ENCODE data around the gene CPLANE1. TPM values are rescaled to one million over a fixed set of nuclear protein-coding genes. Genes with fewer than 3 reads are reported as not detected.
A peak's percentile ranks its signal among the peaks of the same experiment; 100 is the strongest.

CPLANE1 gene
- total and polyA plus RNA-seq, 8 donors: 3.5 to 11.0 (median 7.3) TPM

GRCh38 chr5:37133939-37134338, 115.2 kb downstream of the CPLANE1 start:
- H3K36me3 ChIP-seq: peaks cover 0 to 24% (median 0%) of the 10 kb centered on the region in 3 donors
- H3K27ac ChIP-seq: peak overlapping the region in 2 of 4 donors; percentile 19 to 24
- H3K27me3 ChIP-seq: no peaks in the 10 kb centered on the region
- H3K4me1 ChIP-seq: peaks cover 0 to 6% (median 0%) of the 10 kb centered on the region in 3 donors
- no peak for DNase-seq
- intact Hi-C loops (cut with DNase I): no loop called here
- FAIRE-seq: no peak
- 96 to 97% methylated on average over 2 of the region's 2 CpGs for WGBS, 2 donors
- no peak for TF ChIP-seq CTCF (IDR thresholded peaks at IDR 0.05)
- H3K9me3 ChIP-seq: no peaks in the 10 kb centered on the region
- peak in 2 of 4 donors; percentile 32 to 61 for ATAC-seq
- H3K4me3 ChIP-seq: no peak overlapping the region

GRCh38 chr5:37132646-37133045, 116.5 kb downstream of the CPLANE1 start:
- peaks cover 0 to 6% (median 0%) of the 10 kb centered on the region in 3 donors for H3K4me1 ChIP-seq
- no peaks in the 10 kb centered on the region for H3K27me3 ChIP-seq
- no peak overlapping the region for H3K4me3 ChIP-seq
- DNase-seq (no peak), ATAC-seq (no peak), FAIRE-seq (no peak)
- H3K9me3 ChIP-seq: no peaks in the 10 kb centered on the region
- peaks cover 0 to 19% (median 0%) of the 10 kb centered on the region in 3 donors for H3K36me3 ChIP-seq
- no peak overlapping the region for H3K27ac ChIP-seq
- intact Hi-C loops (cut with DNase I): no loop called here
- WGBS, 2 donors: 95 to 100% methylated on average over 1 of the region's 1 CpG
- TF ChIP-seq CTCF (IDR thresholded peaks at IDR 0.05): no peak

- ATAC-seq: no peak
- FAIRE-seq: no peak
- no peak for TF ChIP-seq CTCF (IDR thresholded peaks at IDR 0.05)
- Histone ChIP-seq H3K9me3 (no peaks in the 10 kb centered on the region), H3K27me3 (no peaks in the 10 kb centered on the region), H3K36me3 (peaks cover 0 to 37% (median 2%) of the 10 kb centered on the region in 3 donors), H3K27ac (no peak overlapping the region), H3K4me1 (no peaks in the 10 kb centered on the region), H3K4me3 (no peak overlapping the region)
- WGBS, 2 donors: 81 to 85% methylated on average over 6 of the region's 6 CpGs
- intact Hi-C loops (cut with DNase I): no loop called here
- no peak for DNase-seq
These were observed 127.7 kb downstream of the CPLANE1 start for GRCh38 chr5:37121465-37121864.

GRCh38 chr5:37121027-37121426, 128.1 kb downstream of the CPLANE1 start:
- FAIRE-seq: no peak
- DNase-seq: no peak
- 91 to 92% methylated on average over 1 of the region's 1 CpG for WGBS, 2 donors
- intact Hi-C loops (cut with DNase I): no loop called here
- H3K27me3 ChIP-seq: no peaks in the 10 kb centered on the region
- H3K27ac ChIP-seq: no peak overlapping the region
- H3K9me3 ChIP-seq: no peaks in the 10 kb centered on the region
- TF ChIP-seq CTCF (IDR thresholded peaks at IDR 0.05): no peak
- no peaks in the 10 kb centered on the region for H3K4me1 ChIP-seq
- no peak overlapping the region for H3K4me3 ChIP-seq
- no peak for ATAC-seq
- H3K36me3 ChIP-seq: peaks cover 0 to 37% (median 2%) of the 10 kb centered on the region in 3 donors

- H3K4me1 ChIP-seq: no peaks in the 10 kb centered on the region
- no peak for FAIRE-seq
- peaks cover 0 to 37% (median 2%) of the 10 kb centered on the region in 3 donors for H3K36me3 ChIP-seq
- no peaks in the 10 kb centered on the region for H3K9me3 ChIP-seq
- no peak overlapping the region for H3K4me3 ChIP-seq
- intact Hi-C loops (cut with DNase I): no loop called here
- WGBS, 2 donors: 88 to 89% methylated on average over 5 of the region's 5 CpGs
- no peak for TF ChIP-seq CTCF (IDR thresholded peaks at IDR 0.05)
- ATAC-seq: no peak
- H3K27ac ChIP-seq: no peak overlapping the region
- H3K27me3 ChIP-seq: no peaks in the 10 kb centered on the region
- no peak for DNase-seq
These were observed 128.9 kb downstream of the CPLANE1 start for GRCh38 chr5:37120270-37120669.
